MG63 (cell line): ENCODE measurements around the gene NEK4. TPM values are rescaled to one million over a fixed set of nuclear protein-coding genes. Genes with fewer than 3 reads are reported as not detected.
A peak's percentile ranks its signal among the peaks of the same experiment; 100 is the strongest.

Source experiments
- DNase-seq: peaks from one replicate; pipeline ENCODE4 v3.0.0-alpha.2; 2020
- H3K27me3 ChIP-seq: fragments of 250-450 bp; sonication (Bioruptor Pico); 2 replicates; pipeline ENCODE4 v1.5.1; 2020; ENCODE audit warnings: mild to moderate bottlenecking, moderate library complexity
- H3K36me3 ChIP-seq: fragments of 250-450 bp; sonication (Bioruptor Pico); 2 replicates; pipeline ENCODE4 v1.5.1; 2020; ENCODE audit warnings: mild to moderate bottlenecking, moderate library complexity
- H3K4me3 ChIP-seq: fragments of 250-450 bp; sonication (Bioruptor Pico); 2 replicates; pipeline ENCODE4 v1.5.1; 2020; ENCODE audit warnings: mild to moderate bottlenecking, moderate library complexity
- H3K9me3 ChIP-seq: fragments of 250-450 bp; sonication (Bioruptor Pico); 2 replicates; pipeline ENCODE4 v1.5.1; 2020; ENCODE audit warnings: mild to moderate bottlenecking, moderate library complexity
- total RNA-seq: library from RNA; depleted of rRNA; stranded (reverse); fragments of >200 nt; shearing (Covaris generic); gene quantifications from 2 replicates; pipeline ENCODE4 v1.2.3, GENCODE V29; 2014; ENCODE audit warnings: low replicate concordance

NEK4 gene
- total RNA-seq, 1 experiment from 2014 or later: 13.5 TPM

DNA sequence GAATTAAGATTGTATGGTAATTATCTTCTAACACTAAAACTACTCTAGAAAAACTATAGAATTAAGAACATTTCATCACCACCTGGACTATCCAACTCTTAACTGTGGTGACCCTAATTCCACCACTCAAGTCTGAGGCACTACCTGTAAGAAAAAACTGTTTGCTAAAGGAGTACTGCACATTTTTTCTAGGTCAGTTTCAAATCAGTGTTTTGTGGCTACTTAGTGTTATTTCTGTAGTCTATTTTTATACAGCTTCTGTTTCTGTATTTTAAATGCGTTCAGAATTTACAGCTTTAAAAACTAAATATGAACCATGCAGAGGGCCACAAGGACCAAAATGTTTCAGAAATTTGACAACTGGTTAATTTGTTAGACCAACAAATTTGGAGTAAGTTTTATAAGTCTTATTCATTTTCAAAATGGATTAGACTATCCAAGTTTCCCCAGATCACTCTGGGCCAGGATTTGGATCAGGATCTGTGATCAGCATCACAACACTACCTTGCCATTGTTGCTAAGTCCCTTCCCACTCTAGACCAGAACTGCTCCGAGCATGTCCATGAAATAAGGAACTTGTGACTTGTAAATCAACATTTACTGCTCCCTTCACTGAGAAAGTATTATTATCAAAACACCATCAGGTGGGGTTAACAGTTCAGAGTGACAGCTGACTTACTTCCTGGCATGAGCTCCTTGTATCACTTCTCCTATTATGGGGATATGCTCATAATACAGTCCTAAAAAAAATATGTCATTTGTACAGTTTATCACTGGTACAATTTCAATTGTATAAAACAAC, 73.7 kb downstream of the NEK4 start:
- Histone ChIP-seq H3K36me3 (peaks cover 52% of the 10 kb centered on the region), H3K27me3 (no peaks in the 10 kb centered on the region), H3K9me3 (no peaks in the 10 kb centered on the region), H3K4me3 (no peak overlapping the region)
- no peak for DNase-seq

DNA sequence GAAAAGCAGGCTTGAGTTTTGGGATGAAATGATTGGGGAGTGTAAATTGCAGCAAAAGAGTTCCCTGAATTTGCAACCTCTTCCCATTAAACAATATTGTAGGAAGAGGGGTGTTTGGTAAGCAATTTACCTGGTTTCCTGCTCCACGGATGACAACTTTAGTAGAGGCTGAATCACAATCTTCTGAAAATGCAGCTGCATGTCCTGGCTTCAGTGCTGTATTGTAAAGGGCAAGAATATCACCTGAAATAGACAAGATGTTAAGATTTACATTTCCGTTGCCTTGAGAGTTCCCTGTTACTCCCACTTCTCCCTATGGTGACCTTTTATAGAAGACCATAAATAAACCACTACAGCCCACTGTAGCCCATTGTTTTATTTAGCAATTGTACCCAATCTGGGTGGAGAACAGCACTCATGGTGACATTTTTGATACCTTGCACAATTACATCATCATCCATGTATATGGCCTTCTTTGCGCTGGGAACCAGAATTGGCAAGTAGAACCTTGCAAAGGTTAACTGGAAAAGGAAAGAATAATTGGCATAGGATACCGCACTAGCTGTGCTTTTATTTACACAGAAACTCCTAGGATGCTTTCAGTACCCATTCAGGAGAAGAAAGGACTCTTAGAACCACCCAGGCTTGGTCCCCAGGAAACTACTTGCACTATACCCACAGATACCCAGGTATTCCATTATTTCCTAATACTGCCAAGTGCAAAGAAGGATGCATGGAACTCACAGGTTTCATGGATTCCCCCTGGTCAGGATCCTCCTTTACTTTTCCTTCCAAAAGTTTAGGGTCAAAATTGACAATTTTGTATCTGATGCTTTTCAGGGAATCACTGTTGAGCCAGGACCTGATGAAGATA, 74.7 kb downstream of the NEK4 start:
- no peak overlapping the region for H3K4me3 ChIP-seq
- peaks cover 61% of the 10 kb centered on the region for H3K36me3 ChIP-seq
- DNase-seq: no peak
- H3K9me3 ChIP-seq: no peaks in the 10 kb centered on the region
- no peaks in the 10 kb centered on the region for H3K27me3 ChIP-seq

DNA sequence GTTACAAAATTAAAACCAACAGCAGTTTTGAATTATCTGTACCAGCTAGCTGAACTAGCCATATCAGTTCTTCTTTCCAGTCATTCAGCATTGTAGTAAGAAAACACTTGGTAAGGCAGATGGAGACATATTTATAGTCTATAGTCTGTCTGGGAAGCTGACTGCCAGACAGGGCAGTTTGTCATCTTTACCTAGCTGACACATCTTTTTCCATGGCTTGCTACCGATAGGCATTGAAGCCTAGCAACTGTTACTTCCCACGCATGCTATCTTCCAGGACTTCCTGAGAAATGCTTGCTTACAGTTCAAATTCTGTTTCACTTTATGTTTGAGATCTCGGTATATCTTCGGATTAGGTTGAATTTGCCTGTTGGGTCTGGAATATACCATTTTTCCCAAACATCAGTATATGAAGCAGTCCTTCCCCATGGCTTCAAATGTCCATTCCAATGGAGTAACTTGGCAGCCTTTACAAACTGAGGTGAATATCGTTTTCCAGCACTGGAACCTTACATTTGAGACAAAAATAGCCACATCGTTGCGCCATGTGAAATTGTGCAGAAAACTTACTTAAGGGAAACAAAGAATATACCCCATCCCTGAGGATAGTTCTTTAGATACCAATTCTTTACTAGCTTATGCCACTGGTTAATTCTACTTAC, 76.1 kb downstream of the NEK4 start:
- Histone ChIP-seq H3K27me3 (no peaks in the 10 kb centered on the region), H3K9me3 (no peaks in the 10 kb centered on the region), H3K36me3 (peaks cover 74% of the 10 kb centered on the region), H3K4me3 (no peak overlapping the region)
- DNase-seq: no peak

DNA sequence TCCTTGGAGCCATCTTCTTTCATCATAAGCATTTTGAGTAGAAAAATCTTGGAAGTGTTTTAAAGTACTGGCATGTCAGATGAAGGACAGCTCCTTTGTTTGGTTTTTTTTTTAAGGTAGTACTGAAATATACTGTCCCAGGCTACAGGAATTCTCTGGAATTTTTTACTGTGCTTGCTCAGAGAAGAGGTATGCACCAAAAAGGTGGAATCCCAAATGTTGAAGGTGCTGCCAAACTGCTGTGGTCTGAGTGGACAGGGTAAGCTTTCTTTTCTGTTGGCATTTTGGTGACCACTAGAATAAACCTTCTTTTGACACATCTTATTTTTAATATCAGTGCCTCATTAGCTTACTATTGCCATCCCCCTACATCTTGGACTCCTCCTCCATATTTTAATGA, 77.7 kb downstream of the NEK4 start:
- DNase-seq: no peak
- Histone ChIP-seq H3K36me3 (peaks cover 90% of the 10 kb centered on the region), H3K9me3 (no peaks in the 10 kb centered on the region), H3K4me3 (no peak overlapping the region), H3K27me3 (no peaks in the 10 kb centered on the region)

DNA sequence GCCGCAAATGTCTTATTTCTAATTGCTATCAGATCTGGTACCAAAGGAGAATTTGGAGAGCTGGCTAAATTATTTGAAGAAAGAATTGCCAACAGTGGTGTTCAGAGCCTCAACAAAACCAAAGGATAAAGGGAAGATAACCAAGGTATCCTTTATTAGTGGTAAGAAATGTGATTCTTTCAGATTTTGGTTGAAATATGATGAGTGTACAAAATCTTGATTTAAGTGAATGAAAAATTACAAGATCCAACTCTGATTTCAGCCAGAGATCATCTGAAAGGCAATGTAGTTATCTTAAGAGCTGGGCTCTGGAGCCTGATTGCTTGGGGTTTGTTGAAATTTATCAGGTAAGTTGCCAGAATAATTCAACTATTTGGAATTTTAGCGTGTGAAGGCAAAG, 80.2 kb downstream of the NEK4 start:
- no peak for DNase-seq
- Histone ChIP-seq H3K4me3 (no peak overlapping the region), H3K36me3 (peaks cover 91% of the 10 kb centered on the region), H3K9me3 (no peaks in the 10 kb centered on the region), H3K27me3 (no peaks in the 10 kb centered on the region)

DNA sequence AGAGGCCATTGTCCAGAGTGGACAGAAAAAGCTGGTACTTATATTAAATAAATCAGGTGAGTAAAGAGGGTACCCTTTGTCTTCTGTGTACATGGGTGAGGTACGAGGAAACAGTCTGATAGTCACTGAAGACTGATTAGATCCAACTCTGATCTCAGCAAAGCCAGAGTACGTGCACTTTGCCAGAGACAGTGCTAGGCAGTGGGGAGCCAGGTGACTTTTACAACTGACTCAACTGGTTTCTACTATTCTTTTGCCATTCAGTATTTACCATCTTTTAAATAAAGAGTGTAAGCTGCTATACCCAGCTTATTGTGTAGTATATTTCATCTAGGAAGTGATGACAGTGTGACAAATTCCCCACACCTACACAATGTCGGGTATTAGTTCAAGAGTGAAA, 81.6 kb downstream of the NEK4 start:
- Histone ChIP-seq H3K36me3 (peaks cover 77% of the 10 kb centered on the region), H3K9me3 (no peaks in the 10 kb centered on the region), H3K4me3 (no peak overlapping the region), H3K27me3 (no peaks in the 10 kb centered on the region)
- no peak for DNase-seq

DNA sequence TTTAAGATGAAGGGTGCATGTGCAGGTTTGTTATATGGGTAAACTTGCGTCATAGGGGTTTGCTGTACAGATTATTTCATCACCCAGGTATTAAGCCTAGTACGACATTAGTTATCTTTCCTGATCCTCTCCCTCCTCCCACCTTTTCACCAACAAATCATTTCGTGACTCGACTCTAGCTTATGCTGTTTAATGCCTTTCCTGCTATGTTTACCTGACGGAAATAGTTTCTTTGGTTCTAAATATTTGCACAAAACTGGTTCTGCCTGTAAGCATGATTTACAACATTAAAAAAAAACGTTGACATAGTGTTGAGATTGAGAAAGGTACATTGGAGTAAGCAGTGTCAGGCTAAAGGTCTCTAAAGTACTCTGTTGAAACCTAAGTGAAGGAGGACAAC, 82.5 kb downstream of the NEK4 start:
- Histone ChIP-seq H3K36me3 (peaks cover 69% of the 10 kb centered on the region), H3K27me3 (no peaks in the 10 kb centered on the region), H3K9me3 (no peaks in the 10 kb centered on the region), H3K4me3 (no peak overlapping the region)
- DNase-seq: no peak

DNA sequence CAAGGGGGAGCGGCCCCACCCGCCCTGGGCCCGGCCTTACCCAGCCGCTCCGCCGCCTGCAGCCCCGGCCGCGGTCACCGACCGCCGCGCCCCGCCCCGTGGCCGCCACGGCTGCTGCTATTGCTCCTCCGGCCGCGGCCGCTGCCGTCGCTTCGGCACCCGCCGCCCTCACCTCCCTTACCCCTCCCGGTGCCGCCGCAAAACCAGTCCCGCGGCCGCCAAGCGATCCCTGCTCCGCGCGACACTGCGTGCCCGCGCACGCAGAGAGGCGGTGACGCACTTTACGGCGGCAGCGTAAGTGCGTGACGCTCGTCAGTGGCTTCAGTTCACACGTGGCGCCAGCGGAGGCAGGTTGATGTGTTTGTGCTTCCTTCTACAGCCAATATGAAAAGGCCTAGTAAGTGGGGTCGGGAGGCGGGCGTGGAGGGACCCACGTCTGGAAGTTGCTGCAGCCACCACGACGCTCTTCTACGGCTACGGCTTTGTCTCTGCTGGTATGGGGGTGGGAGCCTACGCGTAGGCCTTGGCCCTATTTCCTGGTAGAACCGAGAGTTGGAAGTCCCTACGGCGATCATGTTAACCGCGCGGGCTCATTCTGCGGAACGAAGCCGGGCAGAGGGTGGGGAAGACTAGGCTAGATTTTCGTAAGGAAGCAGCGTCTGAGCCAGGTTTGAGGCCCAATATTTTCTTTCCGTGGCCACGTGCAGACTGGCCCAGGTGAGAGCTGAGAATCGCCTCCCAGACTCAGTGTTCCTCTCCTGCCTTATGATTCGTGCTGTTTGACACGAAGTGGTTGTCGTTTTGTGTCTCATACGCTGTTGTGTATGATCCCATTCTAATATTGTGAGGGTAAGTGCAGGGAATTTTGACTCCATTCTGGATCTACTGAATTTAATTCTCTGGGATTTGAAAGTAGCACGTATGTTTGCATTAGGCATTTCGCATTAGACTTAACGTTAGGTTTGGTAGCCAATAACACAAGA, 84.7 kb downstream of the NEK4 start, which contains the start of the genes GNL3 and PBRM1:
Gene GNL3, plus strand, starts transcription at position 324 of the 983 bp plus-strand sequence. Its CDS starts 61 bp downstream, at position 385.
Gene PBRM1, minus strand, starts transcription at position 205 of the 983 bp plus-strand sequence.
- no peaks in the 10 kb centered on the region for H3K27me3 ChIP-seq
- H3K4me3 ChIP-seq: peak within 1 kb of the TSS; percentile 95
- H3K36me3 ChIP-seq: peaks cover 51% of the 10 kb centered on the region
- DNase-seq: peak; percentile 93
- H3K9me3 ChIP-seq: no peaks in the 10 kb centered on the region

DNA sequence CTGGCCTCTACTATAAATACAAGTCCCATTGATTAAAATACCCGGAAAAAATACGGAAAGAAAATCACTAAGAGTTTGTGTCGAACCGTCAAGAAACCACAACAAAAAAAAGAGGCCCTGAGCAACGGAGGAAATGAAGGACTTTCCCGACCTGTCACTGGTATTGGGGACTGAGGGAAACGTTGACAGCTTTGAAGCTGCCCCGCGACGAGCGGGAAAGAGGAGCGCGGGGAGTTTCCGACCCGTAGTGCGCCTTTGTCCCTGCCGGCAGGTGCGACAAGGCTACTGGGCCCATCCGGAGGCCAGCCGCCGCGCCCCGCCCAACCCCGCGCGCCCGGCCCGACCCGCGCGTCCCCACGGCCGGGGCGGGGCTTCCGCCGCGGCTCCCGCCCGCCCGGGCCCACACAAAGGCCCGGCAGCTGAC, 85.4 kb downstream of the NEK4 start:
- Histone ChIP-seq H3K36me3 (peaks cover 45% of the 10 kb centered on the region), H3K9me3 (no peaks in the 10 kb centered on the region), H3K4me3 (peak overlapping the region; percentile 82), H3K27me3 (no peaks in the 10 kb centered on the region)
- peak; percentile 73 for DNase-seq

DNA sequence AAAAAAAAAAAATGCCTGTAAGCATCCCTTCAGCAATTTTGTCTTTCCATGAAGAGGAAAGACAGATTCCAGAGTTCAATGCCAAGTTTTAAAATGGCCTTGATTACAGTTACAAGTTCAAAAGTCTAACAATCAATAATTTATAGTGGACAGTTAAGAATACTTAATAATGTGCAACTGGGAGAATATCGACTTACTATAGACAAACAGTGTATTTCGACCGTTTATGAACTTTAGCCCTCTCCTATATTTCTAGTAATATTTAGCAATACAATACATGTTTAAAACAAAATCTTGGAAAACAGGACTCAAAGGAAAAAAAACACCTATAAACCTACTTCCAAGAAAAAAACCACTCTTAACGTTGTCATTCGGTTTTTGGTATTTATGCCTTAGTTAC, 86.6 kb downstream of the NEK4 start:
- no peak for DNase-seq
- H3K36me3 ChIP-seq: peaks cover 40% of the 10 kb centered on the region
- no peaks in the 10 kb centered on the region for H3K9me3 ChIP-seq
- H3K4me3 ChIP-seq: peak overlapping the region; percentile 82
- H3K27me3 ChIP-seq: no peaks in the 10 kb centered on the region

DNA sequence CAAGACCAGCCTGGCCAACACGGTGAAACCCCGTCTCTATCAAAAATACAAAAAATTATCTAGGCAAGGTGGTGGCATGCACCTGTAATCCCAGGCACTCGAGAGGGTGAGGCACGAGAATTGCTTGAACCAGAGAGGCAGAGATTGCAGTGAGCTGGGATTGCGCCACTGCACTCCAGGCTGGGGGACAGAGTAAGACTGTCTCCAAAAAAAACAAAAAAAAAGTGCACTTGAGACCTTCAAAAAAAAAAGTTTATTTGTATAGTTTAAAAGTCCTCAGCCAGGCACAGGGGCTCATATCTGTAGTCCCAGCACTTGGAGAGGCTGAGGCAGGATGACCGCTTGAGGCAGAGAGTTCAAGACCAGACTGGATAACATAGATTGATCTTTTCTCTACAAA, 87.1 kb downstream of the NEK4 start:
- H3K36me3 ChIP-seq: peaks cover 40% of the 10 kb centered on the region
- no peak for DNase-seq

DNA sequence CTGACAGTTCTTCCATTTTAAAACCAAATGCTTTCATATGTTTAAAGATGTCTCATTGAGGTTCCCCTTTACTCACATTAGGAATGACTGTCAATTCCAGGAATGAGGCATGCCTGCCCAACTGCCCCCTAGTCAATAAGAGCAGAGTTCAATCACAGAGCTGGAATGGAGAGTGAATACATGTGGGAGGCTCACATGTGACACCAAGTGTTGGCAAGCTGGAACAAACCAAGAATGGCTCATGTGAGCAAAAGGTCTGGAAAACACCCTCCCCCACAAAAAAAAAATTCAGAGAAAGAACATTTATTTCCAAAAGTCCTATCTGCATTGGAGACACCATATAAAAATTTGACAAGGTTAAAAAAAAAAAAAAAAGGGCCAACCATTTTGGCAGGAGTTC, 88.7 kb downstream of the NEK4 start:
- no peaks in the 10 kb centered on the region for H3K9me3 ChIP-seq
- H3K27me3 ChIP-seq: no peaks in the 10 kb centered on the region
- H3K4me3 ChIP-seq: no peak overlapping the region
- H3K36me3 ChIP-seq: peaks cover 32% of the 10 kb centered on the region
- DNase-seq: peak; percentile 38

More for the DNA sequence above, 87.1 kb downstream of the NEK4 start:
- Histone ChIP-seq H3K27me3 (no peaks in the 10 kb centered on the region), H3K4me3 (no peak overlapping the region), H3K9me3 (no peaks in the 10 kb centered on the region)

DNA sequence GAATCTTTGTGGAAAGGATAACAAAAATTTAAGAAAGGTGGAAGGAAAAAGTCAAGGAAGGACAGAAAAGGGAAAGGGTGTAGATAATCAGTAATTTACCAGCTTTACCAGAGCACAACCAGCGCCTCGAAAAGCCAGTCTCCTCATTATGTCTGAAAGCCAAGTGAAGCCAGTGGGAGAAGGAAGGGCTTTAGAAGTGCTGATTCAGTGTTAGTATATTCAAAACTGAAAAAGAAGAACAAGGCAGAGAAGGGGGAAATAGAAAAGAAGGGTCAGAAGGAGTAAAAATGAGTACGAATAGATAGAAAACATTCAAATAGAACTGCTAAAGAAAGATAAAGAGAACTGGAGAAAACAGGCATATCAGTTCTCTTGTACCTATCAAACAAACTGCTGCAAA, 89.1 kb downstream of the NEK4 start:
- Histone ChIP-seq H3K9me3 (no peaks in the 10 kb centered on the region), H3K4me3 (no peak overlapping the region), H3K36me3 (peaks cover 32% of the 10 kb centered on the region), H3K27me3 (no peaks in the 10 kb centered on the region)
- DNase-seq: no peak

DNA sequence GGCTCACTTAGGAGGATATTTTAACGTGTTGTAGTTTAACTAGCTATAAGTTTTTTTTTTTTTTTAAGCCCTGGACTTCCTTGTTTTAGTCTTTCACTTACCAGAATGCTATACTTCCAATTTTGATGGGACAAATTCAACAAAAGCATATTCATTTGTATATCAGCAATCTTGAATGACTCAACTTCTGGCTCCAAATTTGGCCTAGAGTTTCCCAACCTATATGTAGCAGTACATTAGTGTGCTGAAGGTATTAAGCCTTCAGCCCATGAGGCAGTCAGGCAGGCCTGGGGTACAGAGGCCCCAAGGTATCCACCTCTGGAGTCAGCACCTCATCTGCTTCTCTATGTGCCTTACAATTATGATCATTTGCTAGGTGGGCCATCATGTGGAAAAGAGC, 90.9 kb downstream of the NEK4 start:
- H3K36me3 ChIP-seq: peaks cover 32% of the 10 kb centered on the region
- no peak for DNase-seq
- no peaks in the 10 kb centered on the region for H3K27me3 ChIP-seq
- no peaks in the 10 kb centered on the region for H3K9me3 ChIP-seq
- no peak overlapping the region for H3K4me3 ChIP-seq

DNA sequence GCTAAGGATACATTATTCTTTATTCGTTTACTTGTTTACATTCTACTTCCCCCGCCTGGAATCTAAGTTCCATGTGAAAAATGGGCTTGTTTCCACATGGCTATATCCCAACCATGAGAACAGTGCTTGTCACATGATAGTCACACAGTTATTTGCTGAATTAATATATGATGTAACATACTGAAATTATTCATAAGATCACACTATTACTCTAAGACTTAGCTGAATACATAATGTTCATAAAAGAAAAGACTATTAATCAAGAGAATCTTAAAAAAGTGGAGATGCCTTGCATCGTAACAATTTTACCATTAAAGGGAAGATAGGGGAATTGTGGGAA, 91.6 kb downstream of the NEK4 start:
- Histone ChIP-seq H3K9me3 (no peaks in the 10 kb centered on the region), H3K36me3 (peaks cover 34% of the 10 kb centered on the region), H3K27me3 (no peaks in the 10 kb centered on the region), H3K4me3 (no peak overlapping the region)
- DNase-seq: no peak
